Measurements from ENCODE around the gene STK16. TPM values are rescaled to one million over a fixed set of nuclear protein-coding genes. Genes with fewer than 3 reads are reported as not detected.
"Not testable (repeated sequence)": the region's sequence is repeated elsewhere in the genome, so short reads cannot be mapped to it uniquely, and the experiment has no call there.

The STK16 gene
- total and polyA plus RNA-seq, 4 donors = 16.4 to 38.7 (median 30.7) TPM

- peaks cover 46% of the 10 kb centered on the region for H3K4me1 ChIP-seq (ENCODE audit: control insufficient read depth, insufficient read depth, low read length)
- WGBS (ENCODE audit: insufficient coverage) = 77% methylated on average over 6 of the region's 6 CpGs
Measured at GRCh38 chr2:219251656-219252055, 6.4 kb downstream of the STK16 start.

GRCh38 chr2:219252084-219252483 is 6.8 kb downstream of the STK16 start:
- DNase-seq (ENCODE audit: low read depth in 4 of 6, low spot score in 6 of 6) = no peak
- H3K27ac ChIP-seq (ENCODE audit: low read depth, low read length) = no peak overlapping the region
- peaks cover 28% of the 10 kb centered on the region for H3K36me3 ChIP-seq (ENCODE audit: control insufficient read depth, insufficient read depth, low read length)
- 88% methylated on average over 1 of the region's 5 CpGs for WGBS (ENCODE audit: insufficient coverage)
- peaks cover 52% of the 10 kb centered on the region for H3K27me3 ChIP-seq (ENCODE audit: control insufficient read depth, insufficient read depth, low read length)
- H3K4me3 ChIP-seq (ENCODE audit: low read depth, low read length) = no peak overlapping the region
- H3K4me1 ChIP-seq (ENCODE audit: control insufficient read depth, insufficient read depth, low read length) = peaks cover 45% of the 10 kb centered on the region
- H3K9me3 ChIP-seq (ENCODE audit: control insufficient read depth, insufficient read depth, low read length) = no peaks in the 10 kb centered on the region

More at GRCh38 chr2:219251656-219252055, 6.4 kb downstream of the STK16 start:
- H3K36me3 ChIP-seq (ENCODE audit: control insufficient read depth, insufficient read depth, low read length) = peaks cover 32% of the 10 kb centered on the region
- peaks cover 49% of the 10 kb centered on the region for H3K27me3 ChIP-seq (ENCODE audit: control insufficient read depth, insufficient read depth, low read length)
- H3K4me3 ChIP-seq (ENCODE audit: low read depth, low read length) = no peak overlapping the region
- no peak for DNase-seq (ENCODE audit: low read depth in 4 of 6, low spot score in 6 of 6)
- no peak overlapping the region for H3K27ac ChIP-seq (ENCODE audit: low read depth, low read length)
- no peaks in the 10 kb centered on the region for H3K9me3 ChIP-seq (ENCODE audit: control insufficient read depth, insufficient read depth, low read length)

GRCh38 chr2:219252570-219252899 is 7.3 kb downstream of the STK16 start:
- H3K27me3 ChIP-seq (ENCODE audit: control insufficient read depth, insufficient read depth, low read length) = peaks cover 54% of the 10 kb centered on the region
- H3K9me3 ChIP-seq (ENCODE audit: control insufficient read depth, insufficient read depth, low read length) = no peaks in the 10 kb centered on the region
- no peak overlapping the region for H3K27ac ChIP-seq (ENCODE audit: low read depth, low read length)
- DNase-seq (ENCODE audit: low read depth in 4 of 6, low spot score in 6 of 6) = no peak
- H3K4me1 ChIP-seq (ENCODE audit: control insufficient read depth, insufficient read depth, low read length) = peaks cover 45% of the 10 kb centered on the region
- peaks cover 24% of the 10 kb centered on the region for H3K36me3 ChIP-seq (ENCODE audit: control insufficient read depth, insufficient read depth, low read length)
- peak overlapping the region; percentile 36 for H3K4me3 ChIP-seq (ENCODE audit: low read depth, low read length)
- WGBS (ENCODE audit: insufficient coverage) = 2% methylated on average over 9 of the region's 9 CpGs

GRCh38 chr2:219252900-219253752 is 7.8 kb downstream of the STK16 start, which contains the start of gene TUBA4B:
Gene TUBA4B (plus strand): TSS chr2:219253243. CDS start chr2:219253408, 165 bp downstream.
- no peak within 1 kb of the TSS for H3K27ac ChIP-seq (ENCODE audit: low read depth, low read length)
- H3K27me3 ChIP-seq (ENCODE audit: control insufficient read depth, insufficient read depth, low read length) = peaks cover 60% of the 10 kb centered on the region
- peaks cover 45% of the 10 kb centered on the region for H3K4me1 ChIP-seq (ENCODE audit: control insufficient read depth, insufficient read depth, low read length)

GRCh38 chr2:219253753-219254589 is 8.7 kb downstream of the STK16 start, which contains the start of gene TUBA4A:
Gene TUBA4A (minus strand): TSS chr2:219253918. CDS start chr2:219253858, 60 bp downstream.
- Histone ChIP-seq H3K4me1 (ENCODE audit: control insufficient read depth, insufficient read depth, low read length) (peaks cover 42% of the 10 kb centered on the region), H3K9me3 (ENCODE audit: control insufficient read depth, insufficient read depth, low read length) (no peaks in the 10 kb centered on the region), H3K27me3 (ENCODE audit: control insufficient read depth, insufficient read depth, low read length) (peaks cover 61% of the 10 kb centered on the region), H3K4me3 (ENCODE audit: low read depth, low read length) (peak within 1 kb of the TSS; percentile 36), H3K36me3 (ENCODE audit: control insufficient read depth, insufficient read depth, low read length) (peaks cover 10% of the 10 kb centered on the region), H3K27ac (ENCODE audit: low read depth, low read length) (no peak within 1 kb of the TSS)
- peak in 2 of 6 donors; percentile 71 to 79 for DNase-seq (ENCODE audit: low read depth in 4 of 6, low spot score in 6 of 6)
- under 1% methylated on average over 76 of the region's 76 CpGs for WGBS (ENCODE audit: insufficient coverage)

More at GRCh38 chr2:219252900-219253752, 7.8 kb downstream of the STK16 start, which contains the start of gene TUBA4B:
- Histone ChIP-seq H3K36me3 (ENCODE audit: control insufficient read depth, insufficient read depth, low read length) (peaks cover 18% of the 10 kb centered on the region), H3K4me3 (ENCODE audit: low read depth, low read length) (peak within 1 kb of the TSS; percentile 36), H3K9me3 (ENCODE audit: control insufficient read depth, insufficient read depth, low read length) (no peaks in the 10 kb centered on the region)
- WGBS (ENCODE audit: insufficient coverage) = 1% methylated on average over 32 of the region's 49 CpGs
- no peak for DNase-seq (ENCODE audit: low read depth in 4 of 6, low spot score in 6 of 6)

GRCh38 chr2:219254590-219255201 is 9.4 kb downstream of the STK16 start:
- Histone ChIP-seq H3K4me1 (ENCODE audit: control insufficient read depth, insufficient read depth, low read length) (peaks cover 35% of the 10 kb centered on the region), H3K27me3 (ENCODE audit: control insufficient read depth, insufficient read depth, low read length) (peaks cover 66% of the 10 kb centered on the region), H3K4me3 (ENCODE audit: low read depth, low read length) (no peak overlapping the region), H3K27ac (ENCODE audit: low read depth, low read length) (no peak overlapping the region), H3K36me3 (ENCODE audit: control insufficient read depth, insufficient read depth, low read length) (peaks cover 7% of the 10 kb centered on the region), H3K9me3 (ENCODE audit: control insufficient read depth, insufficient read depth, low read length) (no peaks in the 10 kb centered on the region)
- DNase-seq (ENCODE audit: low read depth in 4 of 6, low spot score in 6 of 6) = no peak
- WGBS (ENCODE audit: insufficient coverage) = 22% methylated on average over 12 of the region's 12 CpGs

- DNase-seq (ENCODE audit: low read depth in 4 of 6, low spot score in 6 of 6); H3K36me3 ChIP-seq (ENCODE audit: control insufficient read depth, insufficient read depth, low read length); H3K9me3 ChIP-seq (ENCODE audit: control insufficient read depth, insufficient read depth, low read length); H3K4me3 ChIP-seq (ENCODE audit: low read depth, low read length); H3K27ac ChIP-seq (ENCODE audit: low read depth, low read length): not testable (repeated sequence)
- H3K27me3 ChIP-seq (ENCODE audit: control insufficient read depth, insufficient read depth, low read length) = peaks cover 63% of the 10 kb centered on the region
- 85% methylated on average over 5 of the region's 10 CpGs for WGBS (ENCODE audit: insufficient coverage)
- peaks cover 11% of the 10 kb centered on the region for H3K4me1 ChIP-seq (ENCODE audit: control insufficient read depth, insufficient read depth, low read length)
Measured at GRCh38 chr2:219258942-219259341, 13.7 kb downstream of the STK16 start.

GRCh38 chr2:219261024-219261855 is 16.0 kb downstream of the STK16 start:
- peaks cover 40% of the 10 kb centered on the region for H3K27me3 ChIP-seq (ENCODE audit: control insufficient read depth, insufficient read depth, low read length)
- H3K36me3 ChIP-seq (ENCODE audit: control insufficient read depth, insufficient read depth, low read length) = no peaks in the 10 kb centered on the region
- no peak overlapping the region for H3K4me3 ChIP-seq (ENCODE audit: low read depth, low read length)
- WGBS (ENCODE audit: insufficient coverage) = 49% methylated on average over 2 of the region's 5 CpGs
- no peaks in the 10 kb centered on the region for H3K9me3 ChIP-seq (ENCODE audit: control insufficient read depth, insufficient read depth, low read length)
- DNase-seq (ENCODE audit: low read depth in 4 of 6, low spot score in 6 of 6) = no peak
- no peaks in the 10 kb centered on the region for H3K4me1 ChIP-seq (ENCODE audit: control insufficient read depth, insufficient read depth, low read length)
- H3K27ac ChIP-seq (ENCODE audit: low read depth, low read length) = no peak overlapping the region

All from spinal cord (tissue), 10 donors.